K562 (cell line): ENCODE measurements around the gene MRFAP1. TPM values are rescaled to one million over a fixed set of nuclear protein-coding genes. Genes with fewer than 3 reads are reported as not detected.

Experiments used
- CLOCK ChIP-seq: fragments of 250-450 bp; sonication (Bioruptor Pico); IDR thresholded peaks from 2 replicates; pipeline ENCODE4 v1.4.0; 2020; ENCODE audit warnings: mild to moderate bottlenecking, moderate library complexity, borderline replicate concordance
- DEAF1 ChIP-seq: fragments of 450-650 bp; formaldehyde crosslinking; IDR thresholded peaks from 2 replicates; pipeline ENCODE4 v1.4.0; 2020; ENCODE audit warnings: mild to moderate bottlenecking, moderate library complexity
- REST ChIP-seq, 2 experiments: fragments of 450-650 bp; formaldehyde crosslinking in 1 of 2; IDR thresholded peaks; 2 replicates each; pipeline versions ENCODE4 v1.4.0 to v1.6.1; 2014 to 2020; ENCODE audit warnings: mild to moderate bottlenecking in 2 of 2, borderline replicate concordance in 1 of 2, low read depth in 1 of 2
- STAT5B ChIP-seq: fragments of 250-450 bp; sonication (Bioruptor Pico); IDR thresholded peaks from 2 replicates; pipeline ENCODE4 v1.8.0; 2021; ENCODE audit warnings: mild to moderate bottlenecking, inconsistent platforms
- ZEB2 ChIP-seq: fragments of 450-650 bp; IDR thresholded peaks from 2 replicates; pipeline ENCODE4 v1.6.1; 2016
- ZNF589 ChIP-seq: fragments of 200-800 bp; sonication (Bioruptor generic); IDR thresholded peaks from 2 replicates; pipeline ENCODE4 v1.6.1; 2016; ENCODE audit warnings: low read depth, missing genetic modification characterization, missing compliant biosample characterization
- polyA plus RNA-seq, 8 experiments: library from polyadenylated mRNA; depleted of rRNA in 4 of 8; stranded (reverse) in 5 of 8; unstranded in 3 of 8; fragments of >200 nt; fragmentation: Nextera tagmentation in 2 of 8; fragmentation: Illumina TruSeq in 1 of 8; extraction: Ambion mirVana in 2 of 8; extraction: Trizol in 1 of 8; gene quantifications; 2 replicates each; pipeline versions ENCODE4 v1.2.1 to v1.2.3, GENCODE V29; 2011 to 2014; ENCODE audit warnings: inconsistent platforms in 1 of 8, missing spikeins in 1 of 8
- total RNA-seq, 7 experiments: library from RNA; depleted of rRNA in 6 of 7; stranded (reverse); fragments of >200 nt in 6 of 7; fragmentation: Illumina TruSeq in 2 of 7; extraction: Trizol in 2 of 7; gene quantifications; 2 replicates each; pipeline versions ENCODE4 v1.2.1 to v1.2.3, GENCODE V29; 2011 to 2021; ENCODE audit warnings: low replicate concordance in 1 of 7
- TF ChIP-seq, protein P1 (sequence below), 2 experiments: fragments of 450-650 bp; IDR thresholded peaks; 2 replicates each; pipeline ENCODE4 v1.6.1; 2016

The MRFAP1 gene
- total and polyA plus RNA-seq, 9 of the 15 experiments (the other 6 are each of a cell fraction or from before 2014, with no cell fraction given) = 46.0 to 270 (median 151) TPM

DNA sequence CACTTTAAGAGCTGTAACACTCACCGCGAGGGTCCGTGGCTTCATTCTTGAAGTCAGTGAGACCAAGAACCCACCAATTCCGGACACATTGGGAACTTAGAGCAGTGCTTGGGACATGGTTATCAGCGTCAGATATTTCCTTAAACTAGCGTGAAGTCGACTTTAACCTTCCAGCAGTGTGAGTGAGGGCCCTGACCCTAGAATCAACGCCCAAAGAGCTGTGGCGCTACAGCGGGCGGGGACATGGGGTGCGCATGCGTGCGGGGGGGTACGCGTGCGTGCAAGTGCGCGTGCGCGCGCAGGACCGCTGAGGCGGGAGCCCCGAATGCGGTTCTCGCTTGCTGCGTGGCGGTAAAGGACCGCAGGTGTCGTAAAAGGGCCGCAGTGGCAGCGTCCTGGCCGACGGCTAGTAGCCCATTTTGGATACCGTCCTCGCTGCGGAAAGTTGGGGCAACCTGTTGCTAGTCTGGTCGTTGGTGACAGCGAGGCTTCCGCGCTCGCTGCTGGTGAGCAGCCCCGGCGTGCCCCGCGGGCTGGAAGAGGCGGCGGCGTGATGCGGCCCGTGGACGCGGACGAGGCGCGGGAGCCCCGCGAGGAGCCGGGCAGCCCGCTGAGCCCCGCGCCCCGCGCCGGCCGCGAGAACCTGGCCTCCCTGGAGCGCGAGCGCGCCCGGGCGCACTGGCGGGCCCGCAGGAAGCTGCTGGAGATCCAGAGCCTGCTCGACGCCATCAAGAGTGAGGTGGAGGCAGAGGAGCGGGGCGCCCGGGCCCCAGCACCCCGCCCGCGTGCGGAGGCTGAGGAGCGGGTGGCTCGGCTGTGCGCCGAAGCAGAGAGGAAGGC is 33.4 kb downstream of the MRFAP1 start (continued):
- TF ChIP-seq REST (IDR thresholded peaks at IDR 0.05; ENCODE audit: borderline replicate concordance) (peak; percentile 93), REST (CRISPR knock-in tag; IDR thresholded peaks at IDR 0.05; ENCODE audit: low read depth) (no peak), STAT5B (CRISPR knock-in tag) (no peak), CLOCK (CRISPR knock-in tag) (no peak), ZNF589 (CRISPR knock-in tag) (peak; percentile 85), DEAF1 (CRISPR knock-in tag) (no peak), ZEB2 (no peak)
- TF ChIP-seq, protein P1, sequence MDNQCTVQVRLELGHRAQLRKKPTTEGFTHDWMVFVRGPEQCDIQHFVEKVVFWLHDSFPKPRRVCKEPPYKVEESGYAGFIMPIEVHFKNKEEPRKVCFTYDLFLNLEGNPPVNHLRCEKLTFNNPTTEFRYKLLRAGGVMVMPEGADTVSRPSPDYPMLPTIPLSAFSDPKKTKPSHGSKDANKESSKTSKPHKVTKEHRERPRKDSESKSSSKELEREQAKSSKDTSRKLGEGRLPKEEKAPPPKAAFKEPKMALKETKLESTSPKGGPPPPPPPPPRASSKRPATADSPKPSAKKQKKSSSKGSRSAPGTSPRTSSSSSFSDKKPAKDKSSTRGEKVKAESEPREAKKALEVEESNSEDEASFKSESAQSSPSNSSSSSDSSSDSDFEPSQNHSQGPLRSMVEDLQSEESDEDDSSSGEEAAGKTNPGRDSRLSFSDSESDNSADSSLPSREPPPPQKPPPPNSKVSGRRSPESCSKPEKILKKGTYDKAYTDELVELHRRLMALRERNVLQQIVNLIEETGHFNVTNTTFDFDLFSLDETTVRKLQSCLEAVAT (IDR thresholded peaks at IDR 0.05) = peak in 1 of 2 experiments; percentile 96; a peak in 3 of 4 replicates
